Endothelial cell of umbilical vein (primary cell): Measurements from ENCODE around the gene OSBPL6. TPM values are rescaled to one million over a fixed set of nuclear protein-coding genes. Genes with fewer than 3 reads are reported as not detected.

Source experiments
- BruUV-seq: library from RNA; stranded (reverse); fragments of 400-500 nt; replicated peaks from 2 replicates; lab custom pipeline; 2021; lab: Mats Ljungman, UMichigan
- CTCF ChIA-PET: fragments of 300-600, 350-600 bp; sonication (Branson Sonifier 250); formaldehyde crosslinking; loops from one replicate; lab custom pipeline; 2021; ENCODE audit warnings: antibody characterized with exemption, inconsistent platforms; lab: Charles Lee
- POLR2A ChIA-PET: fragments of 300-600, 350-600 bp; sonication (Branson Sonifier 250); formaldehyde crosslinking; loops from one replicate; lab custom pipeline; 2021; ENCODE audit warnings: antibody characterized with exemption, inconsistent platforms; lab: Charles Lee
- DNase-seq: peaks from one replicate; pipeline ENCODE4 v3.0.0-alpha.2; 2011; ENCODE audit warnings: low read depth, low spot score
- FAIRE-seq: peaks from 2 replicates; lab custom pipeline; 2011; peaks lifted over from hg19 to GRCh38; lab: Jason Lieb, UNC
- H2AFZ ChIP-seq: 2 replicates; pipeline ENCODE4 v1.6.0; 2012; ENCODE audit warnings: low read depth, low read length, control low read depth, inconsistent platforms
- H3K27ac ChIP-seq: 2 replicates; pipeline ENCODE4 v1.5.1; 2011; ENCODE audit warnings: low read depth, mild to moderate bottlenecking, control low read depth, low read length, moderate library complexity; ENCODE audit not compliant: insufficient read depth
- H3K27me3 ChIP-seq, 2 experiments: 2 replicates each; pipeline versions ENCODE4 v1.6.0 to v1.6.1; 2011; ENCODE audit warnings: low read length in 2 of 2, mixed read lengths in 1 of 2; ENCODE audit not compliant: control insufficient read depth in 2 of 2, insufficient read depth in 2 of 2
- H3K36me3 ChIP-seq, 2 experiments: 2 replicates in 1 of 2; 3 replicates in 1 of 2; pipeline ENCODE4 v1.5.1; 2011; ENCODE audit warnings: low read length in 2 of 2, mild to moderate bottlenecking in 1 of 2, moderate library complexity in 1 of 2; ENCODE audit not compliant: control insufficient read depth in 2 of 2, insufficient read depth in 2 of 2; ENCODE audit errors: extremely low read depth in 1 of 2
- H3K4me1 ChIP-seq: 3 replicates; pipeline ENCODE4 v1.5.1; 2011; ENCODE audit warnings: mild to moderate bottlenecking, low read length; ENCODE audit not compliant: control insufficient read depth, insufficient read depth; ENCODE audit errors: extremely low read depth
- H3K4me2 ChIP-seq: 2 replicates; pipeline ENCODE4 v1.6.1; 2011; ENCODE audit warnings: low read length, control low read depth, mixed read lengths; ENCODE audit not compliant: insufficient read depth
- H3K4me3 ChIP-seq, 3 experiments: fragments of 200-600 bp in 1 of 3; sonication (generic), shearing (Covaris generic) in 1 of 3; replicated peaks in 1 of 3; 2 replicates each; pipeline ENCODE4 v1.5.1; 2011 to 2016; ENCODE audit warnings: control low read depth in 3 of 3, low read length in 3 of 3, mild to moderate bottlenecking in 2 of 3, inconsistent platforms in 1 of 3, low read depth in 1 of 3, moderate library complexity in 1 of 3; ENCODE audit not compliant: insufficient read depth in 1 of 3
- H3K79me2 ChIP-seq: 2 replicates; pipeline ENCODE4 v1.6.0; 2012; ENCODE audit warnings: low read length, inconsistent platforms; ENCODE audit not compliant: control insufficient read depth, insufficient read depth
- H3K9ac ChIP-seq: replicated peaks from 2 replicates; pipeline ENCODE3; 2011; ENCODE audit warnings: low read length, control low read depth; ENCODE audit not compliant: insufficient read depth; ENCODE audit errors: extremely low read depth
- H3K9me1 ChIP-seq: replicated peaks from 3 replicates; pipeline ENCODE4 v1.6.0; 2011; ENCODE audit warnings: mild to moderate bottlenecking, low read length; ENCODE audit not compliant: control insufficient read depth, insufficient read depth; ENCODE audit errors: extremely low read depth
- H3K9me3 ChIP-seq: replicated peaks from 2 replicates; pipeline ENCODE4 v1.5.1; 2012; ENCODE audit warnings: low read length, inconsistent platforms; ENCODE audit not compliant: control insufficient read depth, insufficient read depth
- H4K20me1 ChIP-seq: replicated peaks from 2 replicates; pipeline ENCODE3; 2011; ENCODE audit warnings: mild to moderate bottlenecking, low read length; ENCODE audit not compliant: control insufficient read depth, insufficient read depth; ENCODE audit errors: extremely low read depth
- EZH2 ChIP-seq: IDR thresholded peaks from 2 replicates; pipeline ENCODE4 v1.6.1; 2012; ENCODE audit warnings: borderline replicate concordance, low read depth, mild to moderate bottlenecking, moderate library complexity, low read length, inconsistent platforms; ENCODE audit not compliant: severe bottlenecking
- GATA2 ChIP-seq: IDR thresholded peaks from 2 replicates; pipeline ENCODE4 v1.7.0; 2011; ENCODE audit warnings: low read depth, mild to moderate bottlenecking, moderate library complexity, mixed read lengths, low read length; ENCODE audit not compliant: insufficient read length, insufficient read depth
- MYC ChIP-seq: IDR thresholded peaks from one replicate; pipeline ENCODE4 v1.6.1; 2011; ENCODE audit warnings: mild to moderate bottlenecking, low read depth, low read length
- POLR2AphosphoS5 ChIP-seq: IDR thresholded peaks from 2 replicates; pipeline ENCODE4 v1.6.1; 2012; ENCODE audit warnings: low read depth, mild to moderate bottlenecking, control low read depth, low read length, moderate library complexity; ENCODE audit not compliant: insufficient read depth
- dilution Hi-C: fragments of 300-500 bp; cut with MboI; formaldehyde crosslinking; loops from one replicate; pipeline ENCODE4 v1.15.0; 2019; ENCODE audit warnings: low sequenced_read_pairs; ENCODE audit not compliant: extremely low pct_ligation_motif_present
- intact Hi-C: fragments of 100-400 bp; cut with micrococcal nuclease; formaldehyde crosslinking; loops from one replicate; pipeline ENCODE4 v1.10.0; 2022
- polyA plus RNA-seq, 4 experiments: library from polyadenylated mRNA; depleted of rRNA in 3 of 4; stranded (reverse) in 3 of 4; unstranded in 1 of 4; fragments of >200 nt; gene quantifications; 2 replicates each; pipeline versions ENCODE4 v1.2.1 to v1.2.3, GENCODE V29; 2011 to 2012; ENCODE audit warnings: missing spikeins in 1 of 4
- total RNA-seq: library from RNA; stranded (reverse); gene quantifications from 2 replicates; pipeline ENCODE4 v1.2.3, GENCODE V29; 2021
- TF ChIP-seq, protein P1 (sequence below): IDR thresholded peaks from 2 replicates; pipeline ENCODE4 v1.6.1; 2011; ENCODE audit not compliant: insufficient read depth, insufficient read length

The OSBPL6 gene
- total and polyA plus RNA-seq, 2 donors (not counting 3 experiments of a cell fraction or from before 2014, with no cell fraction given), result 1.5 to 2.3 TPM

DNA sequence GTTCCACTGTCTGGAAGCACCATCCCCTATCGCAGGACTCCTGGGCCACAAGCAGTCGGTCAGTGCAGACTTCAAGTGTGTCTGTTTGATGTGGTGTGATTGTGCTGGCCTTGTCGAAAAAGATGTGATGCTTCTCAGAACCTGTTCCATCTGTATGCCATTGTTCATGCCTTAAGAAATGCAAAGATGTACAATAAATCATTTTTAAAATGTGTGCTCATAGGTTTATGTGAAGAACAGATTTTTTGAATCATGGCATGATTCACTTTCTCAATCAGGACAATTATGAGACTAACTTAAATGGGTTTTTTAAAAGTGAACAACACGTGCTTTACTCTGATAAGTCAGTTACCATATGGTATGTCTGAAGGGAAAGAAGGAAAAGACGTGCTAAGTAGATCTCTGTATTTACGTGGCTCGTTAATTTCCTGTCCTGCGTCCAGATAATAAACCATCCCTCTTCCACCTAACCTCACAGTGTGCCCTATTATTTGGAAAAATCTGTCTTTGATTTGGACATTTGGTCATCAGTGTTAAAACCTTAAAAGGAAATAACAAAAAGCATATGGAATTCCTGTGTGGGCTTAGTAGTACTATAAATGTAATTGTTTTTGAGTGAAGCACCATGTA, 201.7 kb downstream of the OSBPL6 start:
- Histone ChIP-seq H2AFZ (no peak overlapping the region), H3K27me3 (no peaks in the 10 kb centered on the region), H3K36me3 (no peaks in the 10 kb centered on the region), H3K9ac (no peak overlapping the region), H3K9me1 (no peaks in the 10 kb centered on the region), H3K9me3 (no peaks in the 10 kb centered on the region), H3K4me1 (no peaks in the 10 kb centered on the region), H4K20me1 (no peaks in the 10 kb centered on the region), H3K27ac (no peak overlapping the region), H3K79me2 (no peaks in the 10 kb centered on the region), H3K4me3 (no peak overlapping the region), H3K4me2 (no peak overlapping the region)
- no peak for FAIRE-seq
- ChIA-PET POLR2A (interaction anchor here (1.4 kb wide), 1 partner anchor 19 kb away, joined by 4 read pairs; no protein-coding TSS in a partner anchor), CTCF (interaction anchor here (0.6 to 3.8 kb wide), 17 partner anchors 8 to 284 kb away, joined by 3 to 74 read pairs (median 4); partner anchors contain the start of gene RBM45)
- intact Hi-C loops, result loop anchor here (5.0 kb wide), 2 partner anchors 264 to 284 kb away; partner anchors contain the start of gene RBM45
- TF ChIP-seq EZH2 (no peak), GATA2 (no peak), MYC (no peak), POLR2AphosphoS5 (no peak)
- TF ChIP-seq, protein P1, sequence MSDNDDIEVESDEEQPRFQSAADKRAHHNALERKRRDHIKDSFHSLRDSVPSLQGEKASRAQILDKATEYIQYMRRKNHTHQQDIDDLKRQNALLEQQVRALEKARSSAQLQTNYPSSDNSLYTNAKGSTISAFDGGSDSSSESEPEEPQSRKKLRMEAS, result no peak
- dilution Hi-C loops, result no loop called here
- DNase-seq, result no peak
- BruUV-seq, result no TSS peak
